Measurements from ENCODE around the gene CX3CR1.

DNA sequence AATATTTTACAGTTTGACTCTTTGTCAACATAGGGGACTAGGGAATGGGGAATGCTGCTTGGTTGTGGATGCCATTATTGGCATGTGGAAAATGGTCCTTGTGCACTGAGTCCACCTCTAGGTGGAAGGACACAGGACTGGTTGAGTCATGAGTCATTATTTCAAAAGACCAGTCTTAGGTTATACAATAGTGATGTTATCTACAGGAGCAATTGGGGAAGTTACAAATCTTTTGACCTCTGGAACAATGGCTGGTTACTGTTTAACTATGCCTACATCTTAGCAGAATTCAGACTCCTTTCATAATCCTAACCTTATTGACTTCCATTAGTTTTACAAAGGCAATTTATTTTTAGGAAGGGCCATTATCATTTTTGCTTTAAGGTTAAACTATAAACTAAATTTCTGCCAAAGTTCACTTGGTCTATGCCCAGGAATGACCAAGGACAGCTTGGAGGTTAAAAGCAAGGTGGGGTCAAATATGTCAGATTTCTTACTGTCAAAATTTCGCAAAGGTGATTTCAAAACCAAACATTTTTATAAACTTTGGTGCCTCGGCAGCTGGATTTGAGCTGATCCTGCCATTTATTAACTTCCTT, 37.8 kb upstream of the CX3CR1 start:
- TF ChIP-seq ZNF274 (IDR thresholded peaks at IDR 0.05; ENCODE audit: low read depth, low read length) (no peak), YY1 (IDR thresholded peaks at IDR 0.05; ENCODE audit: insufficient read depth, insufficient read length) (no peak)

Measured in NT2/D1 (cell line).